ENCODE measurements around the gene TPD52L1.

Gene TPD52L1

GRCh38 chr6:125273965-125274364 is 120.4 kb downstream of the TPD52L1 start:
- Histone ChIP-seq H3K4me3 (ENCODE audit: insufficient read depth in 1 of 2, low read depth in 1 of 2, low read length in 2 of 2) (no peak overlapping the region), H3K14ac (ENCODE audit: low read length in 2 of 2) (no peak overlapping the region), H3K18ac (ENCODE audit: low read depth in 1 of 2, low read length in 2 of 2) (no peak overlapping the region), H3K4me2 (ENCODE audit: low read length, poor library complexity, severe bottlenecking) (no peak overlapping the region), H4K91ac (ENCODE audit: low read length) (no peak overlapping the region), H3K9me3 (ENCODE audit: control insufficient read depth, low read length) (no peaks in the 10 kb centered on the region), H2BK5ac (ENCODE audit: low read depth, low read length, poor library complexity, severe bottlenecking) (no peak overlapping the region), H2AFZ (ENCODE audit: low read depth, low read length) (no peak overlapping the region), H3K27ac (ENCODE audit: low read length, poor library complexity, severe bottlenecking) (no peak overlapping the region), H4K8ac (ENCODE audit: low read length) (no peak overlapping the region), H3K9ac (ENCODE audit: low read length) (no peak overlapping the region), H2AK5ac (ENCODE audit: low read length, severe bottlenecking) (no peak overlapping the region), H2BK120ac (ENCODE audit: low read depth, low read length) (no peak overlapping the region), H2BK12ac (ENCODE audit: low read length in 2 of 2) (no peak overlapping the region), H2BK15ac (ENCODE audit: low read depth, poor library complexity, severe bottlenecking) (no peak overlapping the region), H3K4ac (ENCODE audit: low read depth in 1 of 2, low read length in 2 of 2) (no peak overlapping the region), H3K79me1 (replicated peaks; ENCODE audit: low read length, poor library complexity, severe bottlenecking) (peaks cover 8% of the 10 kb centered on the region), H3K36me3 (ENCODE audit: control insufficient read depth in 1 of 2, insufficient read depth in 2 of 2, low read depth in 1 of 2, low read length in 2 of 2) (peaks cover 32 to 68% of the 10 kb centered on the region in 2 experiments), H3K27me3 (ENCODE audit: control insufficient read depth in 1 of 2, insufficient read depth in 1 of 2, low read length in 2 of 2) (no peaks in the 10 kb centered on the region), H3K23ac (ENCODE audit: low read length in 2 of 2) (no peak overlapping the region), H3K4me1 (ENCODE audit: control insufficient read depth, insufficient read depth, low read depth, low read length) (peaks cover 2% of the 10 kb centered on the region)
- 94% methylated on average over 7 of the region's 7 CpGs for WGBS
- DNase-seq = no peak

DNA sequence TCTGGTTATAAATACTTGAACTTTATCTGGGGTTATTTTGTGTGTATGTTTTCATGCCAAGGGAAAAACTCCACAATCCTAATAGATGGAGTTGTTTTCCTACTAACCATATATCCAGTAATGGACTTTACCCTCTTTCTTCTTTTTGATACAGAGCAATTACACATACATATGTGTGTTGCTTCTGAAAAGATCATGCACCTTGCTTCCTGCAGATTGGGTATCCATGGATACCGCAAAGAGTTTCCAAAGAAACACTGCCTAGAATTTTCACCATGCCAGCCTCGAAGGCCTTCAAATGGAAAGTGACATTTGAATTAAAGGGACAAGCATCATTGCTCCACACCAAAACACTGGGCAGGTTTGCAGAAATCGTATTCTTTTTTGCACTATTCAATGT is 121.4 kb downstream of the TPD52L1 start:
- Histone ChIP-seq H3K9me3 (ENCODE audit: control insufficient read depth, low read length) (no peaks in the 10 kb centered on the region), H3K27ac (ENCODE audit: low read length, poor library complexity, severe bottlenecking) (no peak overlapping the region), H2AK5ac (ENCODE audit: low read length, severe bottlenecking) (no peak overlapping the region), H3K23ac (ENCODE audit: low read length in 2 of 2) (no peak overlapping the region), H3K18ac (ENCODE audit: low read depth in 1 of 2, low read length in 2 of 2) (no peak overlapping the region), H4K91ac (ENCODE audit: low read length) (no peak overlapping the region), H3K4me2 (ENCODE audit: low read length, poor library complexity, severe bottlenecking) (no peak overlapping the region), H2BK12ac (ENCODE audit: low read length in 2 of 2) (no peak overlapping the region), H2AFZ (ENCODE audit: low read depth, low read length) (no peak overlapping the region), H3K4ac (ENCODE audit: low read depth in 1 of 2, low read length in 2 of 2) (no peak overlapping the region), H3K9ac (ENCODE audit: low read length) (no peak overlapping the region), H3K36me3 (ENCODE audit: control insufficient read depth in 1 of 2, insufficient read depth in 2 of 2, low read depth in 1 of 2, low read length in 2 of 2) (peaks cover 34 to 68% of the 10 kb centered on the region in 2 experiments), H3K4me3 (ENCODE audit: insufficient read depth in 1 of 2, low read depth in 1 of 2, low read length in 2 of 2) (no peak overlapping the region), H2BK5ac (ENCODE audit: low read depth, low read length, poor library complexity, severe bottlenecking) (no peak overlapping the region), H3K27me3 (ENCODE audit: control insufficient read depth in 1 of 2, insufficient read depth in 1 of 2, low read length in 2 of 2) (no peaks in the 10 kb centered on the region), H2BK120ac (ENCODE audit: low read depth, low read length) (no peak overlapping the region), H3K4me1 (ENCODE audit: control insufficient read depth, insufficient read depth, low read depth, low read length) (peaks cover 2% of the 10 kb centered on the region), H3K14ac (ENCODE audit: low read length in 2 of 2) (no peak overlapping the region), H3K79me1 (replicated peaks; ENCODE audit: low read length, poor library complexity, severe bottlenecking) (peaks cover 10% of the 10 kb centered on the region), H2BK15ac (ENCODE audit: low read depth, poor library complexity, severe bottlenecking) (no peak overlapping the region), H4K8ac (ENCODE audit: low read length) (no peak overlapping the region)
- 89% methylated on average over 2 of the region's 3 CpGs for WGBS
- DNase-seq = no peak

DNA sequence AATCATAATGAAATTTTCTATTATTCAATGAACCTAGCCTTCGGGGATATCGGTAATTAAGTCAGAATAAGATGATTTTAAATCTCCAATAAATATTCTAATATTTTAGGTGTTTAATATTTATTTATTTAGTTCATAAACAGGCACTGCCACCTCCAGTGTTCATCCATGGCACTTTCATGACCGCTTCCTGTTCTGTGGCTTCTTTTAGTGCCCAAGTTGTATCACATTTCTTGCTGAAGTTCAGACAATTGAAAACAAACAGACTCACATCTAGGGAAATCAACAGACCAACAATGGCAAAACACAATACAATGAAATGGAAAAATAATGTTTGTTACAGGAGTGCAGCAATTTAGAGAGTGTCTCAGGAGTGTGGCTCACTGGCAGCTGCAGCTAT is 122.2 kb downstream of the TPD52L1 start:
- 100% methylated on average over 1 of the region's 3 CpGs for WGBS

DNA sequence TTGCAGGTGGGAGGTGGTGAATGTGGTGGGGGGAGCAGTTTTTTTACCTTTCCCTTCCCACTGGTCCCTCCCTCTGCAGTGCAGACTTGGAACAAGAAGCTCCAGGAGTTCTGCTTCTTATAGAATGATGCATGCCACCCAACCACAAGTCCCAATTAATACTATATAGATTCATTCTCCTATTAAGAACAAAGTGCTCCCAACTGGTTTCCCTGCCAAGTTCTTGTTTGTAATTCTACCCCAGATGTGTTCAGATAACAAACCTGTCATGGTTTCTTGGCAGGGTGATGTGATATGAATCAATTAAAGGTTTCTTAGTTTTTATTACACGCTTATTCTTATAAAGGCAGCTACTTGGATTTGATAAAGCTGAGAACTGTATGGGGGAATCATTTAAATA is 124.3 kb downstream of the TPD52L1 start:
- Histone ChIP-seq H3K9ac (ENCODE audit: low read length) (no peak overlapping the region), H3K4ac (ENCODE audit: low read depth in 1 of 2, low read length in 2 of 2) (no peak overlapping the region), H3K27ac (ENCODE audit: low read length, poor library complexity, severe bottlenecking) (no peak overlapping the region), H2AK5ac (ENCODE audit: low read length, severe bottlenecking) (no peak overlapping the region), H3K23ac (ENCODE audit: low read length in 2 of 2) (no peak overlapping the region), H2BK5ac (ENCODE audit: low read depth, low read length, poor library complexity, severe bottlenecking) (no peak overlapping the region), H3K9me3 (ENCODE audit: control insufficient read depth, low read length) (peaks cover 2% of the 10 kb centered on the region), H4K8ac (ENCODE audit: low read length) (no peak overlapping the region), H3K14ac (ENCODE audit: low read length in 2 of 2) (no peak overlapping the region), H3K18ac (ENCODE audit: low read depth in 1 of 2, low read length in 2 of 2) (no peak overlapping the region), H3K27me3 (ENCODE audit: control insufficient read depth in 1 of 2, insufficient read depth in 1 of 2, low read length in 2 of 2) (no peaks in the 10 kb centered on the region), H2BK12ac (ENCODE audit: low read length in 2 of 2) (no peak overlapping the region), H3K4me1 (ENCODE audit: control insufficient read depth, insufficient read depth, low read depth, low read length) (peaks cover 2% of the 10 kb centered on the region), H4K91ac (ENCODE audit: low read length) (no peak overlapping the region), H3K4me2 (ENCODE audit: low read length, poor library complexity, severe bottlenecking) (no peak overlapping the region), H3K79me1 (replicated peaks; ENCODE audit: low read length, poor library complexity, severe bottlenecking) (peaks cover 17% of the 10 kb centered on the region), H3K36me3 (ENCODE audit: control insufficient read depth in 1 of 2, insufficient read depth in 2 of 2, low read depth in 1 of 2, low read length in 2 of 2) (peaks cover 25 to 69% of the 10 kb centered on the region in 2 experiments), H2AFZ (ENCODE audit: low read depth, low read length) (no peak overlapping the region), H2BK120ac (ENCODE audit: low read depth, low read length) (no peak overlapping the region), H2BK15ac (ENCODE audit: low read depth, poor library complexity, severe bottlenecking) (no peak overlapping the region), H3K4me3 (ENCODE audit: insufficient read depth in 1 of 2, low read depth in 1 of 2, low read length in 2 of 2) (no peak overlapping the region)
- DNase-seq = no peak
- WGBS = no CpG with 5 or more reads among the region's 1 CpG

More for the DNA sequence above, 122.2 kb downstream of the TPD52L1 start:
- no peak overlapping the region for H4K8ac ChIP-seq (ENCODE audit: low read length)
- peaks cover 17% of the 10 kb centered on the region for H3K79me1 ChIP-seq (replicated peaks; ENCODE audit: low read length, poor library complexity, severe bottlenecking)
- peaks cover 40 to 73% of the 10 kb centered on the region in 2 experiments for H3K36me3 ChIP-seq (ENCODE audit: control insufficient read depth in 1 of 2, insufficient read depth in 2 of 2, low read depth in 1 of 2, low read length in 2 of 2)
- no peak overlapping the region for H2AFZ ChIP-seq (ENCODE audit: low read depth, low read length)
- no peak overlapping the region for H3K18ac ChIP-seq (ENCODE audit: low read depth in 1 of 2, low read length in 2 of 2)
- H3K14ac ChIP-seq (ENCODE audit: low read length in 2 of 2) = no peak overlapping the region
- no peak overlapping the region for H3K4me2 ChIP-seq (ENCODE audit: low read length, poor library complexity, severe bottlenecking)
- no peak overlapping the region for H2BK5ac ChIP-seq (ENCODE audit: low read depth, low read length, poor library complexity, severe bottlenecking)
- no peak overlapping the region for H3K23ac ChIP-seq (ENCODE audit: low read length in 2 of 2)
- no peaks in the 10 kb centered on the region for H3K9me3 ChIP-seq (ENCODE audit: control insufficient read depth, low read length)
- no peak overlapping the region for H2BK15ac ChIP-seq (ENCODE audit: low read depth, poor library complexity, severe bottlenecking)
- peaks cover 2% of the 10 kb centered on the region for H3K4me1 ChIP-seq (ENCODE audit: control insufficient read depth, insufficient read depth, low read depth, low read length)
- no peak overlapping the region for H4K91ac ChIP-seq (ENCODE audit: low read length)
- no peak overlapping the region for H3K9ac ChIP-seq (ENCODE audit: low read length)
- H3K4ac ChIP-seq (ENCODE audit: low read depth in 1 of 2, low read length in 2 of 2) = no peak overlapping the region
- H2BK120ac ChIP-seq (ENCODE audit: low read depth, low read length) = no peak overlapping the region
- H2AK5ac ChIP-seq (ENCODE audit: low read length, severe bottlenecking) = no peak overlapping the region
- H3K4me3 ChIP-seq (ENCODE audit: insufficient read depth in 1 of 2, low read depth in 1 of 2, low read length in 2 of 2) = no peak overlapping the region
- no peak overlapping the region for H3K27ac ChIP-seq (ENCODE audit: low read length, poor library complexity, severe bottlenecking)
- no peak for DNase-seq
- H2BK12ac ChIP-seq (ENCODE audit: low read length in 2 of 2) = no peak overlapping the region
- H3K27me3 ChIP-seq (ENCODE audit: control insufficient read depth in 1 of 2, insufficient read depth in 1 of 2, low read length in 2 of 2) = no peaks in the 10 kb centered on the region

Measured in mesenchymal stem cell (in vitro differentiated cells and primary cell).